GM19324 (cell line): ENCODE results near the gene OR52E2.

ENCODE experiments used
- ATAC-seq: cut with Tn5 transposase; IDR thresholded peaks from one replicate; pipeline ENCODE4 v1.9.1; 2021; ENCODE audit warnings: mild to moderate bottlenecking, moderate library complexity; ENCODE audit not compliant: unreplicated experiment, low FRiP score

OR52E2 gene

GRCh38 chr11:5021996-5022395 lies 37.4 kb downstream of the OR52E2 start:
- ATAC-seq: no peak

GRCh38 chr11:5013012-5013411 lies 46.4 kb downstream of the OR52E2 start:
- no peak for ATAC-seq

DNA sequence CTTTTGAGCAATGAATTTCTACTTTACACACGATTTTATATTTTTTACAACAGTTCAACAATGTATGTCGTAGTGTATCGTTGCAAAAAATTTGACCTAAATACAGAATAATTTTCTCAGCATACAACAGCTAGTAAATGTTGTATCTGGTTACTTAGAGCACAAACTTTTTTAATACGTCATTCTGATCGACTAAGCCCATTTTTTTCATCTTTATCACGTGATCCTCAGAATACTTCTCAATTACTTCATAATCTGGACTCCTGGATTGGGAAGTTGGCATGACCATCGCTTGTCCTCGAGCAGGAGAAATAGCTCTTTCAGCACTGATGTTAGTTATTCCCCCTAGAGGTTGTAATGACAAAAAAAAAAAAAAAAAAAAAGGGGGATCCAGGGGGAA lies 48.2 kb downstream of the OR52E2 start:
- ATAC-seq: no peak
